Measurements from ENCODE around the gene YEATS4. TPM values are rescaled to one million over a fixed set of nuclear protein-coding genes. Genes with fewer than 3 reads are reported as not detected.

Gene YEATS4
- total RNA-seq, 1 experiment from 2014 or later = 37.1 TPM

DNA sequence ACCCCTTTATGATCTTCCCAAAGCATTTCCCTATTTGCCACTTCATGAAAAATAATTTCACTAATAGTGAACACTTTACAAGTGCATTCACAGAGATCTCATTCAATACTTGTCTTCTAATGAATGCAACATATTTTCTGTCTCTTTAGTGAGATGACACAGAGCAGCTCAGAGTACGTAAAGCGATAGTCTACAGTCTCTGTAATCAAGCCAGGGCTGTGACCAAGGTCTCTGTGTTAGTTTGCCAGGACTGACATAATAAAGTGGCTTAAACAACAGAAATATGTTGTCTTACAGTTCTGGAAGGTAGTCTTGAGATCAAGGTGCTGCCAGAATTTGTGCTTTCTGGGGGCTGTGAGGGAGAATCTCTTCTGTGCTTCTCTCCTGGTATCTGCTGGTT is 77.5 kb downstream of the YEATS4 start:
- Mint-ChIP-seq H3K27ac (no peak overlapping the region), H3K4me1 (peaks cover 3% of the 10 kb centered on the region; the same call in 1 of the 2 replicates), H3K9me3 (no peaks in the 10 kb centered on the region), H3K36me3 (no peaks in the 10 kb centered on the region), H3K27me3 (ENCODE audit: low read depth) (no peaks in the 10 kb centered on the region; the same call in 1 of the 2 replicates), H3K4me3 (no peak overlapping the region)
- TF ChIP-seq CTCF (IDR thresholded peaks at IDR 0.05) = no peak
- TF ChIP-seq ZNF317 (CRISPR knock-in tag; IDR thresholded peaks at IDR 0.05; ENCODE audit: borderline replicate concordance, low read depth) = no peak
- no peak for TF ChIP-seq ZBTB21 (CRISPR knock-in tag; IDR thresholded peaks at IDR 0.05; ENCODE audit: borderline replicate concordance)
- TF ChIP-seq SOX15 (CRISPR knock-in tag; IDR thresholded peaks at IDR 0.05) = no peak
- TF ChIP-seq, protein P1, sequence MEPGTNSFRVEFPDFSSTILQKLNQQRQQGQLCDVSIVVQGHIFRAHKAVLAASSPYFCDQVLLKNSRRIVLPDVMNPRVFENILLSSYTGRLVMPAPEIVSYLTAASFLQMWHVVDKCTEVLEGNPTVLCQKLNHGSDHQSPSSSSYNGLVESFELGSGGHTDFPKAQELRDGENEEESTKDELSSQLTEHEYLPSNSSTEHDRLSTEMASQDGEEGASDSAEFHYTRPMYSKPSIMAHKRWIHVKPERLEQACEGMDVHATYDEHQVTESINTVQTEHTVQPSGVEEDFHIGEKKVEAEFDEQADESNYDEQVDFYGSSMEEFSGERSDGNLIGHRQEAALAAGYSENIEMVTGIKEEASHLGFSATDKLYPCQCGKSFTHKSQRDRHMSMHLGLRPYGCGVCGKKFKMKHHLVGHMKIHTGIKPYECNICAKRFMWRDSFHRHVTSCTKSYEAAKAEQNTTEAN (CRISPR knock-in tag; IDR thresholded peaks at IDR 0.05) = no peak
- no peak for TF ChIP-seq ZNF232 (CRISPR knock-in tag; IDR thresholded peaks at IDR 0.05)
- TF ChIP-seq FOXP4 (CRISPR knock-in tag; IDR thresholded peaks at IDR 0.05) = no peak
- no peak for TF ChIP-seq ZNF121 (CRISPR knock-in tag; IDR thresholded peaks at IDR 0.05)
- TF ChIP-seq, protein P2, sequence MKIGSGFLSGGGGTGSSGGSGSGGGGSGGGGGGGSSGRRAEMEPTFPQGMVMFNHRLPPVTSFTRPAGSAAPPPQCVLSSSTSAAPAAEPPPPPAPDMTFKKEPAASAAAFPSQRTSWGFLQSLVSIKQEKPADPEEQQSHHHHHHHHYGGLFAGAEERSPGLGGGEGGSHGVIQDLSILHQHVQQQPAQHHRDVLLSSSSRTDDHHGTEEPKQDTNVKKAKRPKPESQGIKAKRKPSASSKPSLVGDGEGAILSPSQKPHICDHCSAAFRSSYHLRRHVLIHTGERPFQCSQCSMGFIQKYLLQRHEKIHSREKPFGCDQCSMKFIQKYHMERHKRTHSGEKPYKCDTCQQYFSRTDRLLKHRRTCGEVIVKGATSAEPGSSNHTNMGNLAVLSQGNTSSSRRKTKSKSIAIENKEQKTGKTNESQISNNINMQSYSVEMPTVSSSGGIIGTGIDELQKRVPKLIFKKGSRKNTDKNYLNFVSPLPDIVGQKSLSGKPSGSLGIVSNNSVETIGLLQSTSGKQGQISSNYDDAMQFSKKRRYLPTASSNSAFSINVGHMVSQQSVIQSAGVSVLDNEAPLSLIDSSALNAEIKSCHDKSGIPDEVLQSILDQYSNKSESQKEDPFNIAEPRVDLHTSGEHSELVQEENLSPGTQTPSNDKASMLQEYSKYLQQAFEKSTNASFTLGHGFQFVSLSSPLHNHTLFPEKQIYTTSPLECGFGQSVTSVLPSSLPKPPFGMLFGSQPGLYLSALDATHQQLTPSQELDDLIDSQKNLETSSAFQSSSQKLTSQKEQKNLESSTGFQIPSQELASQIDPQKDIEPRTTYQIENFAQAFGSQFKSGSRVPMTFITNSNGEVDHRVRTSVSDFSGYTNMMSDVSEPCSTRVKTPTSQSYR (CRISPR knock-in tag; IDR thresholded peaks at IDR 0.05) = no peak
- TF ChIP-seq CBFB (CRISPR knock-in tag; IDR thresholded peaks at IDR 0.05; ENCODE audit: low read depth) = no peak
- TF ChIP-seq, protein P3, sequence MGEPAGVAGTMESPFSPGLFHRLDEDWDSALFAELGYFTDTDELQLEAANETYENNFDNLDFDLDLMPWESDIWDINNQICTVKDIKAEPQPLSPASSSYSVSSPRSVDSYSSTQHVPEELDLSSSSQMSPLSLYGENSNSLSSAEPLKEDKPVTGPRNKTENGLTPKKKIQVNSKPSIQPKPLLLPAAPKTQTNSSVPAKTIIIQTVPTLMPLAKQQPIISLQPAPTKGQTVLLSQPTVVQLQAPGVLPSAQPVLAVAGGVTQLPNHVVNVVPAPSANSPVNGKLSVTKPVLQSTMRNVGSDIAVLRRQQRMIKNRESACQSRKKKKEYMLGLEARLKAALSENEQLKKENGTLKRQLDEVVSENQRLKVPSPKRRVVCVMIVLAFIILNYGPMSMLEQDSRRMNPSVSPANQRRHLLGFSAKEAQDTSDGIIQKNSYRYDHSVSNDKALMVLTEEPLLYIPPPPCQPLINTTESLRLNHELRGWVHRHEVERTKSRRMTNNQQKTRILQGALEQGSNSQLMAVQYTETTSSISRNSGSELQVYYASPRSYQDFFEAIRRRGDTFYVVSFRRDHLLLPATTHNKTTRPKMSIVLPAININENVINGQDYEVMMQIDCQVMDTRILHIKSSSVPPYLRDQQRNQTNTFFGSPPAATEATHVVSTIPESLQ (CRISPR knock-in tag; IDR thresholded peaks at IDR 0.05) = no peak
- TF ChIP-seq CREM (CRISPR knock-in tag; IDR thresholded peaks at IDR 0.05) = no peak
- TF ChIP-seq ARID4B (CRISPR knock-in tag; IDR thresholded peaks at IDR 0.05; ENCODE audit: borderline replicate concordance) = no peak
- TF ChIP-seq MXD4 (CRISPR knock-in tag; IDR thresholded peaks at IDR 0.05; ENCODE audit: borderline replicate concordance) = no peak
- no peak for TF ChIP-seq AR (CRISPR knock-in tag; IDR thresholded peaks at IDR 0.05)
- POLR2A ChIA-PET = no interaction called here
- no peak for ATAC-seq
- CTCF ChIA-PET = no interaction called here
- DNase-seq (ENCODE audit: low spot score) = no peak
